ENCODE results near the gene CACNA1S.

The CACNA1S gene

GRCh38 chr1:201089596-201089995, 22.6 kb downstream of the CACNA1S start:
- Histone ChIP-seq H3K27me3 (ENCODE audit: low read depth) (no peaks in the 10 kb centered on the region), H3K4me3 (no peak overlapping the region), H3K4me1 (no peaks in the 10 kb centered on the region), H3K36me3 (replicated peaks) (no peaks in the 10 kb centered on the region), H3K9me3 (no peaks in the 10 kb centered on the region)
- no peak for DNase-seq (ENCODE audit: low spot score in 2 of 2)
- in situ Hi-C loops (cut with MboI; ENCODE audit: low sequenced_read_pairs), result no loop called here

DNA sequence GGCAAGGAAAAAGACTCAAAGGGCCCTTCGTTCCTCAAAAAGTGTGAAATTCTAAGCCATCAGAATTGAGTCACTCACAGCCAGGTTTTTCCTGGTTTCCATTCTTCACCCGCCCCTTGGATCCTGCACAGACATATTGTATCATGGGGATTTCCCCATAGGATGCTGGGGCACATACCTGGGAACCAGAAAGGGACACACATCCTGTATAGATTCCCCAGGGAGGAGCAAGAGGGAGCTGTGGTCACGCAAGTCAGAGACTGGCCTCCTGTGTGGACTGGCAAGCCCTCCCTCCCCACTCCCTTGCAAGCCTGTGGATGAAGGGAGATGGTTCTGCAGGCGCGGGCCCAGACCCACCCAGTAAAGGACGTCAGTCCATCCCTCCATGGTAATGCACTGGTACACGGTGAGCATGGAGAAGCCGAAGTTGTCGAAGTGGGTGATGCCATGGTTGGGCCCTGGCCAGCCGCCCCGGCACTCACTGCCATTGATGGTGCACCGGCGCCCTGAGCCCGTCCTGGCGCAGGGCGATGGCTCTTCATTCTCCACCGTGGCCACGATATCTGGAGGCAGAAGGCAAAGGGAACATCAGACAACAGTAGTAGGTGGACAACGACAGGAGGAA, 23.2 kb downstream of the CACNA1S start:
- in situ Hi-C loops (cut with MboI; ENCODE audit: low sequenced_read_pairs), result no loop called here
- H3K4me3 ChIP-seq, result no peak overlapping the region
- no peaks in the 10 kb centered on the region for H3K36me3 ChIP-seq (replicated peaks)
- H3K4me1 ChIP-seq, result no peaks in the 10 kb centered on the region
- DNase-seq (ENCODE audit: low spot score in 2 of 2), result no peak
- H3K27me3 ChIP-seq (ENCODE audit: low read depth), result no peaks in the 10 kb centered on the region
- no peaks in the 10 kb centered on the region for H3K9me3 ChIP-seq

DNA sequence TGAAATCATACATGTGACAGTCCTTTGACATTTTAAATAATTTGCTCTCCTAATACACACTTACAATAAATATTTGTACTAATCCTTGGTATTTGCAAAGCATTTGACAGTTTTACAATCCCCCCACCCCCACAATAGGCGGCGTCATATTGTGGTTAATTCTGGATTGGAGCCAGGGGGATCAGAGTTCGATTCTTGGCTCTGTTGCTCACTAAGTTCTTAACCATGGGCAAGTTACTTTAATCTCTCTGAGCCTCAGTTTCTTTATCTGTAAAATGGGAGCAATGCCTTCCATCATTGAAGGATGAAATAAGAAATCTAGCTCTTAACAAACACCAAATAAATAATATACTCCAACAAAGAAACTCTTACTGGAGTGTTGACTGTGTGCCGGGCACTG, 23.8 kb downstream of the CACNA1S start:
- Histone ChIP-seq H3K4me3 (no peak overlapping the region), H3K36me3 (replicated peaks) (no peaks in the 10 kb centered on the region), H3K27me3 (ENCODE audit: low read depth) (0 out of 2 replicates have a peak, but pooled peaks cover 3% of the 10 kb centered on the region), H3K9me3 (no peaks in the 10 kb centered on the region), H3K4me1 (no peaks in the 10 kb centered on the region)
- in situ Hi-C loops (cut with MboI; ENCODE audit: low sequenced_read_pairs), result no loop called here
- no peak for DNase-seq (ENCODE audit: low spot score in 2 of 2)

DNA sequence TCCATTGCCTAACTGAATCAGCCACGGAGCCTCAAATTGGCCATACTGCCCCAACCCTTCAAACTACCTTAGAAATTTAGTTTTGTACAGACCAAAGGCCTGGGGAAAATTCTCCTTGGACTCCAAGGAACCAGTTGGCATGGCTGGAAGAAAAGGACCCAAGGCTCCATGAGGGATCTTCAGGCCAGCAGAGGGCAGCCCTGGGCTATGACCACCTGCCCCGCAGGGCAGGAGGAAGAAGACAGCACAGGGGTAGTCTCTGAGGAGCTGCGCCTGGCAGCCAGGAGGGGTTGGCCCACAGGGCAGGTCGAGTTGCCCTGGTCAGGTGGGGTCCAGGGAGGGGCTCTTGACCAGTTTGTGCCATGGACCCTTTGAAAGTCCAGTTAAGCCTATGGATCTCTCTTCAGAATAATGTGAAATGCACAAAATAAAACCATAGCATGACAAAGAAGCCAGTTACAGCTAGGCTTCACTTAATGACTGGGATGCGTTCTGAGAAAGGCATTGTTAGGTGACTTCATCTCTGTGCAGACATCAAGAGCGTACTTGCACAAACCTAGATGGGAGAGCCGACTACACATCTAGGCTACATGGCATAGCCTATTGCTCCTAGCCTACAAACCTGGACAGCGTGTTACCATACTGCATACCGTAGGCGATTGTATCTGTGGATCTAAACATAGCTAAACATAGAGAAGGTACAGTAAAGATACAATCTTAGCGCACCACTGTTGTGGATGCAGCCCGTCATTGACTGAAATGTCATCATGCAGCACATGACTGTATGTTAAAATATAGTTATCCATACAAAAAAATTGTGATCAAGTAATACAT, 26.1 kb downstream of the CACNA1S start:
- Histone ChIP-seq H3K4me3 (no peak overlapping the region), H3K36me3 (replicated peaks) (no peaks in the 10 kb centered on the region), H3K9me3 (no peaks in the 10 kb centered on the region), H3K27me3 (ENCODE audit: low read depth) (0 out of 2 replicates have a peak, but pooled peaks cover 3% of the 10 kb centered on the region), H3K4me1 (no peaks in the 10 kb centered on the region)
- in situ Hi-C loops (cut with MboI; ENCODE audit: low sequenced_read_pairs), result no loop called here
- peak; percentile 21 to 65 for DNase-seq (ENCODE audit: low spot score in 2 of 2)

GRCh38 chr1:201084295-201084694, 27.9 kb downstream of the CACNA1S start:
- 0 out of 2 replicates have a peak, but pooled peaks cover 3% of the 10 kb centered on the region for H3K27me3 ChIP-seq (ENCODE audit: low read depth)
- H3K4me1 ChIP-seq, result no peaks in the 10 kb centered on the region
- H3K36me3 ChIP-seq (replicated peaks), result no peaks in the 10 kb centered on the region
- in situ Hi-C loops (cut with MboI; ENCODE audit: low sequenced_read_pairs), result no loop called here
- no peak overlapping the region for H3K4me3 ChIP-seq
- no peak for DNase-seq (ENCODE audit: low spot score in 2 of 2)
- H3K9me3 ChIP-seq, result no peaks in the 10 kb centered on the region

DNA sequence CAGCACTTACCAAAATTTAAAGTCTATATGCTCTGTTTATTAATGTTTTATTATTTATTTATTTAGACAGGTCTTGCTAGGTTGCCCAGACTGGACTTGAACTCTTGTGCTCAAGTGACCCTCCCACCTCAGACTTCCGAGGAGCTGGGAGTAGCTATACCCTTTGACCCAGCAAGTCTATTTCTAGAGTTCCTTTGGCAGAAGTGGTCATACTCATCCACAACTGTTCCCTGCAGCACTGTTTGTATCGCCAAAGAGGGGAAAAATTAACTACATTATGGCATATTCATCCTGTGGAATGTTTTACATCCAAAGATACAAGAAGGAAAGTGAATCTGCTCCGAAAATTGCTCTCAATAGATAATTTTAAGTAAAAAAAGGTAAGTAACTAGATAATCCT, 28.5 kb downstream of the CACNA1S start:
- 0 out of 2 replicates have a peak, but pooled peaks cover 3% of the 10 kb centered on the region for H3K27me3 ChIP-seq (ENCODE audit: low read depth)
- no peak for DNase-seq (ENCODE audit: low spot score in 2 of 2)
- H3K36me3 ChIP-seq (replicated peaks), result no peaks in the 10 kb centered on the region
- in situ Hi-C loops (cut with MboI; ENCODE audit: low sequenced_read_pairs), result no loop called here
- H3K9me3 ChIP-seq, result no peaks in the 10 kb centered on the region
- no peaks in the 10 kb centered on the region for H3K4me1 ChIP-seq
- no peak overlapping the region for H3K4me3 ChIP-seq

DNA sequence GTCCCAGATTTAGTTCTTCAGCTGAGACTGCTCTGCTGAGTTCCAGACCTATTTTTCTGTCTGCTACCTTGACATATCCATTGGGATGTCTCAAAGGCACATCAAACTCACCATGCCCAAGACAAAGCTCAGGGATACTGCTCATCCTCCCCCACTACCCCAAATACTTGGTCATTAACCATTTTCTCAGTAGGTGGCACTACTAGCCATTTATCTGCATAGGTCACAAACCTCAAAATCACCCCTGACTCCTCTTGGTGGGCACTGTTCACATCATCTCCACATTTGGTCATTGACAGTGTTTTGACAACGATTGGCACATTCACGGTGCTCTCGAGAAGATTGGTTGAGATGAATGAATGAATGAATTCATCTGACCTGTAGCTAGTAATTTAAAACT, 32.1 kb downstream of the CACNA1S start:
- Histone ChIP-seq H3K4me1 (no peaks in the 10 kb centered on the region), H3K4me3 (no peak overlapping the region), H3K27me3 (ENCODE audit: low read depth) (0 out of 2 replicates have a peak, but pooled peaks cover 3% of the 10 kb centered on the region), H3K9me3 (no peaks in the 10 kb centered on the region), H3K36me3 (replicated peaks) (no peaks in the 10 kb centered on the region)
- no peak for DNase-seq (ENCODE audit: low spot score in 2 of 2)
- in situ Hi-C loops (cut with MboI; ENCODE audit: low sequenced_read_pairs), result no loop called here

- Histone ChIP-seq H3K27me3 (ENCODE audit: low read depth) (no peaks in the 10 kb centered on the region), H3K9me3 (no peaks in the 10 kb centered on the region), H3K36me3 (replicated peaks) (no peaks in the 10 kb centered on the region), H3K4me3 (no peak overlapping the region), H3K4me1 (no peaks in the 10 kb centered on the region)
- in situ Hi-C loops (cut with MboI; ENCODE audit: low sequenced_read_pairs), result no loop called here
- DNase-seq (ENCODE audit: low spot score in 2 of 2), result no peak
Observed at GRCh38 chr1:201077736-201078135, 34.5 kb downstream of the CACNA1S start.

GRCh38 chr1:201077116-201077515, 35.1 kb downstream of the CACNA1S start:
- Histone ChIP-seq H3K4me3 (no peak overlapping the region), H3K9me3 (no peaks in the 10 kb centered on the region), H3K36me3 (replicated peaks) (no peaks in the 10 kb centered on the region), H3K4me1 (no peaks in the 10 kb centered on the region), H3K27me3 (ENCODE audit: low read depth) (no peaks in the 10 kb centered on the region)
- DNase-seq (ENCODE audit: low spot score in 2 of 2), result no peak
- in situ Hi-C loops (cut with MboI; ENCODE audit: low sequenced_read_pairs), result no loop called here

DNA sequence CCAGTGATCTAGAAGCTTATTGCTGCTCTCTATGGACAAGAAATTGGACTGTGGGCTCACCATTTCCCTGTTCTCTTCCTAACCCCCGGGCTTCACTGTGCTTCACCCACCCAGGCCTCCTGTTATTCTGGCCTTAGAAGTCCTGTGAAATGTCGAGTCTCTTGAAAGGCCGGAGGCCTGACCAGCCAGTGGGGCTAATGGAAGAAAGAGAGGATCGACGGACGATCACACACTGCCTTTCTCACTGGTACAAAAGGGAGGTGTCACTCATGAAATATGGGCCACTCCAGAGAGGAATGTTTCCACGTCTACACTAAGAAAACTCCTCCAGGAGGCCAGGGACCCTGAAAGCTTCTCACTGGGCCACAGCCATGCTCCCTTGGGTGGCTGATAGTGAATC, 36.1 kb downstream of the CACNA1S start:
- no peaks in the 10 kb centered on the region for H3K36me3 ChIP-seq (replicated peaks)
- DNase-seq (ENCODE audit: low spot score in 2 of 2), result no peak
- H3K27me3 ChIP-seq (ENCODE audit: low read depth), result no peaks in the 10 kb centered on the region
- H3K4me1 ChIP-seq, result no peaks in the 10 kb centered on the region
- in situ Hi-C loops (cut with MboI; ENCODE audit: low sequenced_read_pairs), result no loop called here
- no peak overlapping the region for H3K4me3 ChIP-seq
- no peaks in the 10 kb centered on the region for H3K9me3 ChIP-seq

DNA sequence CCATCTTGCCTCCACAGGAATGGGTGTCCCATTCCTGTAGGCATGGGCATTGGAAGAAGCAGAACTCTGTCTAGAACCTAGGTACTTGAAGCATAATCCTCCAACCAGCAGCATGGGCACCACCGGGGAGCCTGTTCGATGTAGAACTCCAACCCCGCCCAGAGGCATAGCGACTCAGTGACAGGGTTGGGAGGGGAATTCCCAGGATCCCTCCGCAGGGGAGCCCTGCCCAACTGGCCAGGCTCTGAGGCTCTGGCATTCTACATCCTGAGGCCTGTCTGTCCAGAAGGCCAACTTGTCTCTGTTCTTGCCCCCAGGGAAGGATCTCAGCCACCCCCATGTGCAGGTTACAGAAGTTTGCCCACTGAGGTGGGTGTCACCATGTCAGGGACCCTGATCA, 38.2 kb downstream of the CACNA1S start:
- Histone ChIP-seq H3K9me3 (no peaks in the 10 kb centered on the region), H3K27me3 (ENCODE audit: low read depth) (no peaks in the 10 kb centered on the region), H3K4me1 (no peaks in the 10 kb centered on the region), H3K36me3 (replicated peaks) (no peaks in the 10 kb centered on the region), H3K4me3 (no peak overlapping the region)
- in situ Hi-C loops (cut with MboI; ENCODE audit: low sequenced_read_pairs), result no loop called here
- DNase-seq (ENCODE audit: low spot score in 2 of 2), result no peak

DNA sequence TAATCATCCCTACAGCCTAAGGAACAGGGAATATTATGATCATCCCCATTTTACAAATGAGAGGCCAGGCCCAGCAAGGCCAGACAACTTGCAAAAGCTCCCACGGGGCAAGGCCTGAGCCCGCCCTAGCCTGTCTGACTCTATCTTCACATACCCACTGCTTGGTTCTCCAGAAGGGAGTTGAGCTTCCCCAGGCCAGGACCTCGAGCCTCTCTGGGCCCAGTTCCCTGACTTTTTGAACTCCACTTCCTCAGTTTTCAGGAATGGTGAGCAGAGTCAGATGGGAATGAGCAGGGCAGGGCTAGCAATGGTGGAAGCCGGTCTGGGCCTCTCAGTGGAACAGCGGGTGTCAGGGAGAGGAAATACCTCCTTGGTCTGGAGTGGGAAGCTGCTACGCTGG, 39.3 kb downstream of the CACNA1S start:
- H3K4me1 ChIP-seq, result no peaks in the 10 kb centered on the region
- no peaks in the 10 kb centered on the region for H3K9me3 ChIP-seq
- no peak overlapping the region for H3K4me3 ChIP-seq
- H3K27me3 ChIP-seq (ENCODE audit: low read depth), result no peaks in the 10 kb centered on the region
- DNase-seq (ENCODE audit: low spot score in 2 of 2), result no peak
- H3K36me3 ChIP-seq (replicated peaks), result no peaks in the 10 kb centered on the region
- in situ Hi-C loops (cut with MboI; ENCODE audit: low sequenced_read_pairs), result no loop called here

- no peak overlapping the region for H3K4me3 ChIP-seq
- no peaks in the 10 kb centered on the region for H3K4me1 ChIP-seq
- no peaks in the 10 kb centered on the region for H3K36me3 ChIP-seq (replicated peaks)
- H3K27me3 ChIP-seq (ENCODE audit: low read depth), result no peaks in the 10 kb centered on the region
- no peak for DNase-seq (ENCODE audit: low spot score in 2 of 2)
- no peaks in the 10 kb centered on the region for H3K9me3 ChIP-seq
- in situ Hi-C loops (cut with MboI; ENCODE audit: low sequenced_read_pairs), result no loop called here
Observed at GRCh38 chr1:201072149-201072548, 40.1 kb downstream of the CACNA1S start.

GRCh38 chr1:201069636-201070035, 42.6 kb downstream of the CACNA1S start:
- H3K4me1 ChIP-seq, result no peaks in the 10 kb centered on the region
- no peak overlapping the region for H3K4me3 ChIP-seq
- H3K27me3 ChIP-seq (ENCODE audit: low read depth), result no peaks in the 10 kb centered on the region
- in situ Hi-C loops (cut with MboI; ENCODE audit: low sequenced_read_pairs), result no loop called here
- no peaks in the 10 kb centered on the region for H3K36me3 ChIP-seq (replicated peaks)
- H3K9me3 ChIP-seq, result no peaks in the 10 kb centered on the region
- no peak for DNase-seq (ENCODE audit: low spot score in 2 of 2)

Measured in HAP-1 (cell line).